GM12878 (cell line): ENCODE results near the gene INPP4B. TPM values are rescaled to one million over a fixed set of nuclear protein-coding genes. Genes with fewer than 3 reads are reported as not detected.

Experiments used
- ATAC-seq: fragments of 200-7000 bp; cut with Tn5 transposase; 3 replicates; pipeline ENCODE4 v1.9.1; 2020; ENCODE audit warnings: mild to moderate bottlenecking, moderate library complexity
- BruUV-seq: library from RNA; stranded (reverse); fragments of 400-500 nt; replicated peaks from 2 replicates; lab custom pipeline; 2021; lab: Mats Ljungman, UMichigan
- CTCF ChIA-PET: fragments of 300-600 bp; sonication (Branson Sonifier 250); formaldehyde crosslinking; extraction: SDS; loops from one replicate; lab custom pipeline; 2021; ENCODE audit warnings: inconsistent platforms; lab: Yijun Ruan, JAX
- POLR2A ChIA-PET: fragments of 350-600 bp; formaldehyde crosslinking; extraction: SDS; loops from one replicate; lab custom pipeline; 2021; ENCODE audit warnings: inconsistent platforms; lab: Charles Lee
- RAD21 ChIA-PET: fragments of 300-600 bp; sonication (Branson Sonifier 250); formaldehyde crosslinking; loops from one replicate; lab custom pipeline; 2023; ENCODE audit warnings: antibody characterized with exemption; ENCODE audit not compliant: unreplicated experiment; lab: Charles Lee
- SMC1A ChIA-PET: fragments of 300-600 bp; sonication (Branson Sonifier 250); formaldehyde crosslinking; loops from one replicate; lab custom pipeline; 2023; ENCODE audit not compliant: unreplicated experiment, uncharacterized antibody; lab: Charles Lee
- DNase-seq: peaks from one replicate; pipeline ENCODE4 v3.0.0-alpha.2; 2011; ENCODE audit warnings: low read depth, low spot score
- FAIRE-seq: peaks from 3 replicates; lab custom pipeline; 2011; peaks lifted over from hg19 to GRCh38; lab: Jason Lieb, UNC
- H2AFZ ChIP-seq: 2 replicates; pipeline ENCODE4 v1.6.0; 2011; ENCODE audit warnings: low read depth, low read length, control low read depth; ENCODE audit not compliant: control insufficient read depth
- H3K27ac ChIP-seq: 2 replicates; pipeline ENCODE4 v1.5.1; 2011; ENCODE audit warnings: control low read depth; ENCODE audit not compliant: control insufficient read depth, insufficient read depth
- H3K27me3 ChIP-seq, 2 experiments: replicated peaks in 1 of 2; 2 replicates each; pipeline versions ENCODE4 v1.6.0 to v1.6.1; 2011; ENCODE audit warnings: low read length in 1 of 2; ENCODE audit not compliant: control insufficient read depth in 2 of 2, insufficient read depth in 2 of 2
- H3K36me3 ChIP-seq, 2 experiments: 2 replicates each; pipeline ENCODE4 v1.5.1; 2011; ENCODE audit warnings: low read length in 1 of 2; ENCODE audit not compliant: control insufficient read depth in 2 of 2, insufficient read depth in 2 of 2
- H3K4me1 ChIP-seq: 2 replicates; pipeline ENCODE4 v1.6.1; 2011; ENCODE audit warnings: mild to moderate bottlenecking, low read length, moderate library complexity, mixed read lengths; ENCODE audit not compliant: control insufficient read depth, insufficient read depth
- H3K4me2 ChIP-seq: 2 replicates; pipeline ENCODE4 v1.6.0; 2011; ENCODE audit warnings: control low read depth; ENCODE audit not compliant: control insufficient read depth, insufficient read depth
- H3K4me3 ChIP-seq: fragments of 200-600 bp; sonication (generic); 2 replicates; pipeline ENCODE4 v1.5.1; 2016
- H3K79me2 ChIP-seq: 2 replicates; pipeline ENCODE4 v1.6.0; 2011; ENCODE audit warnings: low read length; ENCODE audit not compliant: control insufficient read depth, insufficient read depth
- H3K9ac ChIP-seq: 2 replicates; pipeline ENCODE4 v1.8.0; 2011; ENCODE audit warnings: low read length, control low read depth, mixed read lengths; ENCODE audit not compliant: control insufficient read depth, insufficient read depth
- H3K9me3 ChIP-seq: replicated peaks from 3 replicates; pipeline ENCODE4 v1.5.1; 2011; ENCODE audit warnings: mild to moderate bottlenecking, low read length; ENCODE audit not compliant: control insufficient read depth, insufficient read depth
- H4K20me1 ChIP-seq: 2 replicates; pipeline ENCODE4 v1.6.0; 2011; ENCODE audit not compliant: control insufficient read depth, insufficient read depth
- BRCA1 ChIP-seq: IDR thresholded peaks from 2 replicates; pipeline ENCODE4 v1.6.1; 2011; ENCODE audit warnings: low read depth, low read length, improper control_type of control experiment
- FOXM1 ChIP-seq: IDR thresholded peaks from 2 replicates; pipeline ENCODE4 v1.6.1; 2012; ENCODE audit warnings: low read depth, mild to moderate bottlenecking, inconsistent platforms, low read length, moderate library complexity
- HDAC6 ChIP-seq: fragments of 200-600 bp; sonication (generic); IDR thresholded peaks from one replicate; pipeline ENCODE4 v1.8.0; 2017; ENCODE audit warnings: antibody characterized with exemption; ENCODE audit not compliant: unreplicated experiment
- MXI1 ChIP-seq: fragments of 150-350 bp; IDR thresholded peaks from 2 replicates; pipeline ENCODE4 v1.6.1; 2011; ENCODE audit warnings: low read depth, mild to moderate bottlenecking, inconsistent platforms, low read length, improper control_type of control experiment
- NFXL1 ChIP-seq: fragments of 450-650 bp; IDR thresholded peaks from 2 replicates; pipeline ENCODE4 v1.6.1; 2017; ENCODE audit warnings: antibody characterized with exemption, mild to moderate bottlenecking, borderline replicate concordance
- RAD21 ChIP-seq: IDR thresholded peaks from 2 replicates; pipeline ENCODE4 v1.6.1; 2011; ENCODE audit warnings: mild to moderate bottlenecking, low read depth, low read length, moderate library complexity; ENCODE audit not compliant: insufficient read depth
- RAD51 ChIP-seq: fragments of 450-650 bp; IDR thresholded peaks from 2 replicates; pipeline ENCODE4 v1.6.1; 2016; ENCODE audit warnings: moderate library complexity, mild to moderate bottlenecking, inconsistent platforms
- SIX5 ChIP-seq: IDR thresholded peaks from 2 replicates; pipeline ENCODE4 v1.6.1; 2011; ENCODE audit warnings: mild to moderate bottlenecking, low read depth, low read length, moderate library complexity; ENCODE audit not compliant: severe bottlenecking
- SREBF1 ChIP-seq: IDR thresholded peaks from 2 replicates; pipeline ENCODE4 v1.6.1; 2012; ENCODE audit warnings: mild to moderate bottlenecking, low read length
- WGBS: methylation state at CpG from one replicate; pipeline ENCODE4 v1.1.6; 2016; ENCODE audit warnings: low lambda C conversion rate; ENCODE audit not compliant: insufficient replicate concordance, insufficient coverage; ENCODE audit errors: missing lambda C conversion rate; 5-methylcytosine and 5-hydroxymethylcytosine counted together
- in situ Hi-C: fragments of 300-500 bp; cut with MboI; formaldehyde crosslinking; loops from 9 replicates; pipeline ENCODE4 v1.14.3; 2018; ENCODE audit warnings: mixed read lengths
- intact Hi-C: fragments of 100-400 bp; cut with micrococcal nuclease; formaldehyde crosslinking; loops from one replicate; pipeline ENCODE4 v1.14.2; 2022; ENCODE audit not compliant: unreplicated experiment
- polyA plus RNA-seq, 11 experiments: library from polyadenylated mRNA; depleted of rRNA in 4 of 11; unstranded in 6 of 11; stranded (reverse) in 5 of 11; fragments of >200 nt; fragmentation: Nextera tagmentation in 4 of 11; fragmentation: Illumina TruSeq in 1 of 11; extraction: Ambion mirVana in 4 of 11; extraction: Trizol in 1 of 11; gene quantifications; 1 replicate in 1 of 11; 2 replicates in 10 of 11; pipeline versions ENCODE4 v1.2.1 to v1.2.3, GENCODE V29; 2011 to 2016; ENCODE audit warnings: inconsistent platforms in 2 of 11, missing spikeins in 2 of 11, low read depth in 1 of 11
- total RNA-seq, 4 experiments: library from RNA; depleted of rRNA in 3 of 4; stranded (reverse); fragments of >200 nt in 3 of 4; fragmentation: Illumina TruSeq in 1 of 4; extraction: Trizol in 1 of 4; gene quantifications; 2 replicates each; pipeline versions ENCODE4 v1.2.1 to v1.2.3, GENCODE V29; 2013 to 2021
- TF ChIP-seq, protein P1 (sequence below): fragments of 450-650 bp; formaldehyde crosslinking; IDR thresholded peaks from 2 replicates; pipeline ENCODE4 v1.5.0; 2022; ENCODE audit warnings: mild to moderate bottlenecking, missing genetic modification characterization
- TF ChIP-seq, protein P2 (sequence below): IDR thresholded peaks from 2 replicates; pipeline ENCODE4 v1.6.1; 2012; ENCODE audit warnings: low read depth, low read length, improper control_type of control experiment
- TF ChIP-seq, protein P3 (sequence below): fragments of 450-650 bp; IDR thresholded peaks from 2 replicates; pipeline ENCODE4 v1.6.1; 2016; ENCODE audit warnings: mild to moderate bottlenecking, moderate library complexity, borderline replicate concordance
- TF ChIP-seq, protein P4 (sequence below): fragments of 450-650 bp; IDR thresholded peaks from 2 replicates; pipeline ENCODE4 v1.6.1; 2017; ENCODE audit warnings: antibody characterized with exemption, mild to moderate bottlenecking, moderate library complexity

INPP4B gene
- total and polyA plus RNA-seq, 10 of the 15 experiments (the other 5 are each of a cell fraction or from before 2014, with no cell fraction given) = 0.53 to 11.2 (median 0.95) TPM

DNA sequence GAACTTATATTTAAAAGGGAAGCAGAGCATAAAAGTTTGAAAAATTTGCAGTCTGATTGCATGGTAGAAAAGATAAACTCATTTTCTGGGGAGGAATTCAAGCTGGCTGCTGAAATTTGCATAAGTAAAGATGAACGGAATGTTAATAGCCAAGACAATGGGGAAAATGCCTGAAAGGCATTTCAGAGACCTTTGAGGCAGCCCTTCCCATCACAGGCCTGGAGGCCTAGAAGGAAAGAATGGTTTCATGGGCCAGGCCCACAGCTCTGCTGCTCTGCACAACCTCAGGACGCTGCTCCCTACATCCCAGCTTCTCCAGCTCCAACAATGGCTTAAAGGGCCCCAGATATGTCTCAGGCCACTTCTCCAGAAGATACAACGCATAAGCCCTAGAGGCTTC is 46.9 kb upstream of the INPP4B start:
- in situ Hi-C loops (no loop called here), intact Hi-C loops (no loop called here)
- ChIA-PET CTCF (no interaction called here), SMC1A (no interaction called here), RAD21 (no interaction called here), POLR2A (no interaction called here)
- H2AFZ ChIP-seq = no peak overlapping the region
- H4K20me1 ChIP-seq = no peaks in the 10 kb centered on the region
- H3K9ac ChIP-seq = no peak overlapping the region
- BruUV-seq = no TSS peak
- H3K27ac ChIP-seq = no peak overlapping the region
- ATAC-seq (no peak), DNase-seq (no peak), FAIRE-seq (no peak)
- no peaks in the 10 kb centered on the region for H3K79me2 ChIP-seq
- H3K4me1 ChIP-seq = no peaks in the 10 kb centered on the region
- H3K9me3 ChIP-seq = no peaks in the 10 kb centered on the region
- H3K36me3 ChIP-seq = no peaks in the 10 kb centered on the region
- no peak overlapping the region for H3K4me3 ChIP-seq
- H3K27me3 ChIP-seq = no peaks in the 10 kb centered on the region
- no peak overlapping the region for H3K4me2 ChIP-seq
- 0% methylated on average over 3 of the region's 3 CpGs for WGBS
- TF ChIP-seq, protein P1, sequence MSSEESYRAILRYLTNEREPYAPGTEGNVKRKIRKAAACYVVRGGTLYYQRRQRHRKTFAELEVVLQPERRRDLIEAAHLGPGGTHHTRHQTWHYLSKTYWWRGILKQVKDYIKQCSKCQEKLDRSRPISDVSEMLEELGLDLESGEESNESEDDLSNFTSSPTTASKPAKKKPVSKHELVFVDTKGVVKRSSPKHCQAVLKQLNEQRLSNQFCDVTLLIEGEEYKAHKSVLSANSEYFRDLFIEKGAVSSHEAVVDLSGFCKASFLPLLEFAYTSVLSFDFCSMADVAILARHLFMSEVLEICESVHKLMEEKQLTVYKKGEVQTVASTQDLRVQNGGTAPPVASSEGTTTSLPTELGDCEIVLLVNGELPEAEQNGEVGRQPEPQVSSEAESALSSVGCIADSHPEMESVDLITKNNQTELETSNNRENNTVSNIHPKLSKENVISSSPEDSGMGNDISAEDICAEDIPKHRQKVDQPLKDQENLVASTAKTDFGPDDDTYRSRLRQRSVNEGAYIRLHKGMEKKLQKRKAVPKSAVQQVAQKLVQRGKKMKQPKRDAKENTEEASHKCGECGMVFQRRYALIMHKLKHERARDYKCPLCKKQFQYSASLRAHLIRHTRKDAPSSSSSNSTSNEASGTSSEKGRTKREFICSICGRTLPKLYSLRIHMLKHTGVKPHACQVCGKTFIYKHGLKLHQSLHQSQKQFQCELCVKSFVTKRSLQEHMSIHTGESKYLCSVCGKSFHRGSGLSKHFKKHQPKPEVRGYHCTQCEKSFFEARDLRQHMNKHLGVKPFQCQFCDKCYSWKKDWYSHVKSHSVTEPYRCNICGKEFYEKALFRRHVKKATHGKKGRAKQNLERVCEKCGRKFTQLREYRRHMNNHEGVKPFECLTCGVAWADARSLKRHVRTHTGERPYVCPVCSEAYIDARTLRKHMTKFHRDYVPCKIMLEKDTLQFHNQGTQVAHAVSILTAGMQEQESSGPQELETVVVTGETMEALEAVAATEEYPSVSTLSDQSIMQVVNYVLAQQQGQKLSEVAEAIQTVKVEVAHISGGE = no peak
- TF ChIP-seq, protein P2, sequence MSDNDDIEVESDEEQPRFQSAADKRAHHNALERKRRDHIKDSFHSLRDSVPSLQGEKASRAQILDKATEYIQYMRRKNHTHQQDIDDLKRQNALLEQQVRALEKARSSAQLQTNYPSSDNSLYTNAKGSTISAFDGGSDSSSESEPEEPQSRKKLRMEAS = no peak
- TF ChIP-seq, protein P3, sequence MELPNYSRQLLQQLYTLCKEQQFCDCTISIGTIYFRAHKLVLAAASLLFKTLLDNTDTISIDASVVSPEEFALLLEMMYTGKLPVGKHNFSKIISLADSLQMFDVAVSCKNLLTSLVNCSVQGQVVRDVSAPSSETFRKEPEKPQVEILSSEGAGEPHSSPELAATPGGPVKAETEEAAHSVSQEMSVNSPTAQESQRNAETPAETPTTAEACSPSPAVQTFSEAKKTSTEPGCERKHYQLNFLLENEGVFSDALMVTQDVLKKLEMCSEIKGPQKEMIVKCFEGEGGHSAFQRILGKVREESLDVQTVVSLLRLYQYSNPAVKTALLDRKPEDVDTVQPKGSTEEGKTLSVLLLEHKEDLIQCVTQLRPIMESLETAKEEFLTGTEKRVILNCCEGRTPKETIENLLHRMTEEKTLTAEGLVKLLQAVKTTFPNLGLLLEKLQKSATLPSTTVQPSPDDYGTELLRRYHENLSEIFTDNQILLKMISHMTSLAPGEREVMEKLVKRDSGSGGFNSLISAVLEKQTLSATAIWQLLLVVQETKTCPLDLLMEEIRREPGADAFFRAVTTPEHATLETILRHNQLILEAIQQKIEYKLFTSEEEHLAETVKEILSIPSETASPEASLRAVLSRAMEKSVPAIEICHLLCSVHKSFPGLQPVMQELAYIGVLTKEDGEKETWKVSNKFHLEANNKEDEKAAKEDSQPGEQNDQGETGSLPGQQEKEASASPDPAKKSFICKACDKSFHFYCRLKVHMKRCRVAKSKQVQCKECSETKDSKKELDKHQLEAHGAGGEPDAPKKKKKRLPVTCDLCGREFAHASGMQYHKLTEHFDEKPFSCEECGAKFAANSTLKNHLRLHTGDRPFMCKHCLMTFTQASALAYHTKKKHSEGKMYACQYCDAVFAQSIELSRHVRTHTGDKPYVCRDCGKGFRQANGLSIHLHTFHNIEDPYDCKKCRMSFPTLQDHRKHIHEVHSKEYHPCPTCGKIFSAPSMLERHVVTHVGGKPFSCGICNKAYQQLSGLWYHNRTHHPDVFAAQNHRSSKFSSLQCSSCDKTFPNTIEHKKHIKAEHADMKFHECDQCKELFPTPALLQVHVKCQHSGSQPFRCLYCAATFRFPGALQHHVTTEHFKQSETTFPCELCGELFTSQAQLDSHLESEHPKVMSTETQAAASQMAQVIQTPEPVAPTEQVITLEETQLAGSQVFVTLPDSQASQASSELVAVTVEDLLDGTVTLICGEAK = no peak
- TF ChIP-seq, protein P4, sequence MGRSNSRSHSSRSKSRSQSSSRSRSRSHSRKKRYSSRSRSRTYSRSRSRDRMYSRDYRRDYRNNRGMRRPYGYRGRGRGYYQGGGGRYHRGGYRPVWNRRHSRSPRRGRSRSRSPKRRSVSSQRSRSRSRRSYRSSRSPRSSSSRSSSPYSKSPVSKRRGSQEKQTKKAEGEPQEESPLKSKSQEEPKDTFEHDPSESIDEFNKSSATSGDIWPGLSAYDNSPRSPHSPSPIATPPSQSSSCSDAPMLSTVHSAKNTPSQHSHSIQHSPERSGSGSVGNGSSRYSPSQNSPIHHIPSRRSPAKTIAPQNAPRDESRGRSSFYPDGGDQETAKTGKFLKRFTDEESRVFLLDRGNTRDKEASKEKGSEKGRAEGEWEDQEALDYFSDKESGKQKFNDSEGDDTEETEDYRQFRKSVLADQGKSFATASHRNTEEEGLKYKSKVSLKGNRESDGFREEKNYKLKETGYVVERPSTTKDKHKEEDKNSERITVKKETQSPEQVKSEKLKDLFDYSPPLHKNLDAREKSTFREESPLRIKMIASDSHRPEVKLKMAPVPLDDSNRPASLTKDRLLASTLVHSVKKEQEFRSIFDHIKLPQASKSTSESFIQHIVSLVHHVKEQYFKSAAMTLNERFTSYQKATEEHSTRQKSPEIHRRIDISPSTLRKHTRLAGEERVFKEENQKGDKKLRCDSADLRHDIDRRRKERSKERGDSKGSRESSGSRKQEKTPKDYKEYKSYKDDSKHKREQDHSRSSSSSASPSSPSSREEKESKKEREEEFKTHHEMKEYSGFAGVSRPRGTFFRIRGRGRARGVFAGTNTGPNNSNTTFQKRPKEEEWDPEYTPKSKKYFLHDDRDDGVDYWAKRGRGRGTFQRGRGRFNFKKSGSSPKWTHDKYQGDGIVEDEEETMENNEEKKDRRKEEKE = no peak
- no peak for TF ChIP-seq RAD21
- TF ChIP-seq BRCA1 = no peak
- no peak for TF ChIP-seq RAD51
- no peak for TF ChIP-seq FOXM1
- TF ChIP-seq NFXL1 = no peak
- TF ChIP-seq HDAC6 = no peak
- TF ChIP-seq MXI1 = no peak
- no peak for TF ChIP-seq SREBF1
- TF ChIP-seq SIX5 = no peak
